Stimulated activated CD8-positive, alpha-beta memory T cell treated with anti-CD3 and anti-CD28 coated beads, Interleukin-15, amount 100 ng/mL, for 48 hours (primary cell): ENCODE data around the gene DLGAP1.
"Not testable (repeated sequence)": the region's sequence is repeated elsewhere in the genome, so short reads cannot be mapped to it uniquely, and the experiment has no call there.

Source experiments
- DNase-seq, 2 donors: peaks; one replicate each; pipeline ENCODE4 v3.0.0-alpha.2; 2020; ENCODE audit warnings: low read depth in 2 of 2

The DLGAP1 gene

GRCh38 chr18:3720818-3721545 is 734.1 kb downstream of the DLGAP1 start:
- no peak for DNase-seq

- DNase-seq: no peak
Measured at GRCh38 chr18:3720159-3720558, 734.9 kb downstream of the DLGAP1 start.

- DNase-seq: no peak
Measured at GRCh38 chr18:3717376-3718025, 737.6 kb downstream of the DLGAP1 start.

- DNase-seq: no peak
Measured at GRCh38 chr18:3716116-3716660, 738.9 kb downstream of the DLGAP1 start.

- no peak for DNase-seq
Measured at GRCh38 chr18:3715231-3716080, 739.7 kb downstream of the DLGAP1 start.

- no peak for DNase-seq
Measured at GRCh38 chr18:3713708-3714107, 741.4 kb downstream of the DLGAP1 start.

- DNase-seq: no peak
Measured at GRCh38 chr18:3713166-3713565, 741.9 kb downstream of the DLGAP1 start.

- DNase-seq: no peak
Measured at GRCh38 chr18:3712491-3712890, 742.6 kb downstream of the DLGAP1 start.

- DNase-seq: no peak
Measured at GRCh38 chr18:3710712-3711301, 744.3 kb downstream of the DLGAP1 start.

- no peak for DNase-seq
Measured at GRCh38 chr18:3709205-3709604, 745.9 kb downstream of the DLGAP1 start.

- no peak for DNase-seq
Measured at GRCh38 chr18:3706279-3707097, 748.6 kb downstream of the DLGAP1 start.

GRCh38 chr18:3704556-3705344 is 750.4 kb downstream of the DLGAP1 start:
- DNase-seq: no peak

GRCh38 chr18:3703732-3704176 is 751.4 kb downstream of the DLGAP1 start:
- DNase-seq: no peak

GRCh38 chr18:3699707-3700567 is 755.2 kb downstream of the DLGAP1 start:
- DNase-seq: not testable (repeated sequence)

GRCh38 chr18:3694030-3694778 is 760.9 kb downstream of the DLGAP1 start:
- DNase-seq: not testable (repeated sequence)

- no peak for DNase-seq
Measured at GRCh38 chr18:3693410-3693809, 761.7 kb downstream of the DLGAP1 start.

GRCh38 chr18:3692691-3693090 is 762.4 kb downstream of the DLGAP1 start:
- no peak for DNase-seq

- no peak for DNase-seq
Measured at GRCh38 chr18:3692113-3692621, 762.9 kb downstream of the DLGAP1 start.
